Measurements from ENCODE around the gene SZRD1.

Gene SZRD1

GRCh38 chr1:16441282-16441665 lies 74.2 kb downstream of the SZRD1 start:
- no peak for DNase-seq

GRCh38 chr1:16442265-16442664 lies 75.2 kb downstream of the SZRD1 start:
- no peak for DNase-seq

- DNase-seq: no peak
These were observed 75.9 kb downstream of the SZRD1 start for GRCh38 chr1:16442941-16443340.

GRCh38 chr1:16443975-16444770 lies 77.1 kb downstream of the SZRD1 start:
- DNase-seq: no peak

- no peak for DNase-seq
These were observed 78.0 kb downstream of the SZRD1 start for GRCh38 chr1:16445052-16445451.

GRCh38 chr1:16446116-16446515 lies 79.1 kb downstream of the SZRD1 start:
- DNase-seq: no peak

GRCh38 chr1:16447641-16448040 lies 80.6 kb downstream of the SZRD1 start:
- DNase-seq: no peak

All from DMS79 (cell line).